Lower lobe of right lung (tissue), 2 donors: ENCODE results near the gene IL15. TPM values are rescaled to one million over a fixed set of nuclear protein-coding genes. Genes with fewer than 3 reads are reported as not detected.
A peak's percentile ranks its signal among the peaks of the same experiment; 100 is the strongest.

ENCODE experiments used
- ATAC-seq, 2 donors: fragments of 200-7000 bp; cut with Tn5 transposase; one replicate each; pipeline ENCODE4 v1.9.1; 2020 to 2022; ENCODE audit warnings: mild to moderate bottlenecking in 2 of 2, moderate library complexity in 2 of 2
- DNase-seq: peaks from one replicate; pipeline ENCODE4 v3.0.0-alpha.2; 2020
- H3K27ac ChIP-seq: fragments of 200-600 bp; one replicate; pipeline ENCODE4 v1.8.0; 2022
- H3K27me3 ChIP-seq: fragments of 200-600 bp; one replicate; pipeline ENCODE4 v1.8.0; 2022; ENCODE audit warnings: low read depth
- H3K36me3 ChIP-seq: fragments of 200-600 bp; one replicate; pipeline ENCODE4 v1.8.0; 2022; ENCODE audit warnings: mild to moderate bottlenecking
- H3K4me1 ChIP-seq: fragments of 200-600 bp; one replicate; pipeline ENCODE4 v1.8.0; 2022
- H3K4me3 ChIP-seq: fragments of 200-600 bp; one replicate; pipeline ENCODE4 v1.8.0; 2022; ENCODE audit warnings: mild to moderate bottlenecking
- H3K9me3 ChIP-seq: fragments of 200-600 bp; one replicate; pipeline ENCODE4 v1.8.0; 2022
- intact Hi-C: fragments of 100-400 bp; cut with DNase I; formaldehyde crosslinking; loops from one replicate; pipeline ENCODE4 v1.11.0; 2022
- total RNA-seq: library from RNA; stranded (reverse); fragmentation: NEBNext Ultra II Directional; extraction: Animal tissue kit (Norgen Biotek cat#: 25700); gene quantifications from one replicate; pipeline ENCODE4 v1.2.1, GENCODE V29; 2021
- TF ChIP-seq, protein P1 (sequence below): fragments of 200-600 bp; IDR thresholded peaks from one replicate; pipeline ENCODE4 v1.8.0; 2022; ENCODE audit warnings: antibody characterized with exemption, mild to moderate bottlenecking
- donor health status: DM: no; HTN: yes; CAD: no; lungs with severe emphysema.

The IL15 gene
- total RNA-seq, 1 donor from 2014 or later = 9.7 TPM

DNA sequence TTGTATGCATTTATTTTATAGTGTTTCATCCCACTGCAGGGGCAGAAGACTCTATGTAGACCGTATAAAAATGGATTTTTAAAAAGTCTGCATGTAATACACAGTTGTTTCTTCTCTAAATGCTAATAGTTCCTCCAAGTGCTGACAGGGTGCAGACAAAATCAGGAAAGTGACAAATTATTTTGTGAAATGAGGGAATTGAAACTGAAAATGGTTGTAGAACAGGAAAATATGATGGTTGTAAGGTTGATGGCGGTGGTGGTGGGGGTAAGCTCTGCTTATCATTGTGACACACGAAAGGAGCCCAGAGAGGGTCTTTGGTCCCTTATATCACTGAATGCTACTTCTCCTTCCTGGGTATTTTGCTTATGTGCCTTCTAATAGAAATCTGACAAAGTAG, 4.3 kb downstream of the IL15 start:
- no peaks in the 10 kb centered on the region for H3K9me3 ChIP-seq
- H3K4me3 ChIP-seq = no peak overlapping the region
- no peak overlapping the region for H3K27ac ChIP-seq
- ATAC-seq = no peak
- DNase-seq = no peak
- H3K4me1 ChIP-seq = peaks cover 22% of the 10 kb centered on the region
- intact Hi-C loops = no loop called here
- no peaks in the 10 kb centered on the region for H3K36me3 ChIP-seq
- H3K27me3 ChIP-seq = no peaks in the 10 kb centered on the region
- TF ChIP-seq, protein P1, sequence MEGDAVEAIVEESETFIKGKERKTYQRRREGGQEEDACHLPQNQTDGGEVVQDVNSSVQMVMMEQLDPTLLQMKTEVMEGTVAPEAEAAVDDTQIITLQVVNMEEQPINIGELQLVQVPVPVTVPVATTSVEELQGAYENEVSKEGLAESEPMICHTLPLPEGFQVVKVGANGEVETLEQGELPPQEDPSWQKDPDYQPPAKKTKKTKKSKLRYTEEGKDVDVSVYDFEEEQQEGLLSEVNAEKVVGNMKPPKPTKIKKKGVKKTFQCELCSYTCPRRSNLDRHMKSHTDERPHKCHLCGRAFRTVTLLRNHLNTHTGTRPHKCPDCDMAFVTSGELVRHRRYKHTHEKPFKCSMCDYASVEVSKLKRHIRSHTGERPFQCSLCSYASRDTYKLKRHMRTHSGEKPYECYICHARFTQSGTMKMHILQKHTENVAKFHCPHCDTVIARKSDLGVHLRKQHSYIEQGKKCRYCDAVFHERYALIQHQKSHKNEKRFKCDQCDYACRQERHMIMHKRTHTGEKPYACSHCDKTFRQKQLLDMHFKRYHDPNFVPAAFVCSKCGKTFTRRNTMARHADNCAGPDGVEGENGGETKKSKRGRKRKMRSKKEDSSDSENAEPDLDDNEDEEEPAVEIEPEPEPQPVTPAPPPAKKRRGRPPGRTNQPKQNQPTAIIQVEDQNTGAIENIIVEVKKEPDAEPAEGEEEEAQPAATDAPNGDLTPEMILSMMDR = no peak

DNA sequence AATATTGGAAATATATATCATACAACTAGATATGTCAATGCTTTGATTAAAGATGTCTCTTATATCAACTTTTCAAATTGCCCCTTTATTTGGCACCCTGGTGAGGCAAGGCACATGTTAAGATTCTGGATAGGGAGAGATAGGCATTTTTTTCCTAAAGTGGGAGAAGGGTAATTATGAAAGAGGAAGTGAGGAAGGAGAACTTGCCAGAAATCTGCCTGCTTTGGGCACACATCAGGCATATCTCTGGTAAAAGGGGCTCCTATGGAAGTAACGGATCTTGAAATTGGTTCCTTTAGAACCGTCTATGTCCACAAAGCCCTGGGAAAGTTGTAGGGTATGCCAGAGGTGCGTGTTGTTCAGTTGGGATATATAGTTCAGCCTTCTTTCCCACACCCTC, 5.7 kb downstream of the IL15 start:
- intact Hi-C loops = no loop called here
- H3K9me3 ChIP-seq = no peaks in the 10 kb centered on the region
- DNase-seq = no peak
- ATAC-seq = no peak
- TF ChIP-seq, protein P1 = no peak
- no peaks in the 10 kb centered on the region for H3K36me3 ChIP-seq
- H3K4me1 ChIP-seq = peaks cover 16% of the 10 kb centered on the region
- no peak overlapping the region for H3K4me3 ChIP-seq
- H3K27me3 ChIP-seq = no peaks in the 10 kb centered on the region
- H3K27ac ChIP-seq = no peak overlapping the region

DNA sequence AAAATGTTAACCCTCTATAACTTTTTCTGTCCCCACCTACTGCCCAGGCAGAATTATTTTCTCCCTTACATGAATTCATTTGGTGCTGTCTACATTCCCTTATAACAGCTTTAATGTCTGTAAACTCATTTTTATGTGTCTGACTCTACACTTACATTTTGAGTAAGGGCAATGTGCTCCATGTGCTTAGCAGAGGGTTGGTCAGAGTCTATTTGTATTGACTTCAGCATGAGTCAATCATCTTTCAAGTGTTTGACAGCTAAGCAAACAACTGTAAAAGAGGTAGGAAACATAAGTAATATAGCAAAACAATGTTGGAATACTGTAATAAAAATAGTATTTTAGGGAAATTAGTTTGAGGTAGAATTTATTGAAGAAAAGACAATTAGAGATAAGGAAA, 6.3 kb downstream of the IL15 start:
- intact Hi-C loops = no loop called here
- H3K36me3 ChIP-seq = no peaks in the 10 kb centered on the region
- H3K27me3 ChIP-seq = no peaks in the 10 kb centered on the region
- H3K9me3 ChIP-seq = no peaks in the 10 kb centered on the region
- DNase-seq (no peak), ATAC-seq (peak in 1 of 2 donors; percentile 46)
- peaks cover 11% of the 10 kb centered on the region for H3K4me1 ChIP-seq
- TF ChIP-seq, protein P1 = no peak
- H3K27ac ChIP-seq = no peak overlapping the region
- H3K4me3 ChIP-seq = no peak overlapping the region

DNA sequence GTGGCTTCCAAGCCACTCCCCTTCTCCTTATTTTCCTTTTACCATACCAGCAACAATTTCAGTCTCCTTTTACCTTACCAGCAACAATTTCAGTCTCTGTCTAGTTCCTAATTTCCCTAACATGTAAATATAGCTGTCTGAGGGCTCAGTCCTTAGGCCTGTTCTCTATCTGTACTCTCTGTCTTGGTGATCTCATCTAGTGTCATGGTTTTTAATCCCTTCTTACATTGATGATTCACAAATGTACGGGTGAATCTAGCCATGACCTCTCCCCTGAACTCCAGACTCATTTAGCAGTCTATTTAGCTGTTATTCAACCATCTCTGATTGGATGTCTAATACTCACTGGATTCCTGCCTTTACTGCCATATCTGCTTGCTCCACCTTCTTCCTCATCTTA, 7.2 kb downstream of the IL15 start:
- no peak for DNase-seq
- TF ChIP-seq, protein P1 = no peak
- Histone ChIP-seq H3K9me3 (no peaks in the 10 kb centered on the region), H3K27ac (no peak overlapping the region), H3K36me3 (no peaks in the 10 kb centered on the region), H3K4me1 (peaks cover 19% of the 10 kb centered on the region), H3K4me3 (no peak overlapping the region), H3K27me3 (no peaks in the 10 kb centered on the region)
- ATAC-seq = peak; percentile 37 to 41
- intact Hi-C loops = no loop called here

DNA sequence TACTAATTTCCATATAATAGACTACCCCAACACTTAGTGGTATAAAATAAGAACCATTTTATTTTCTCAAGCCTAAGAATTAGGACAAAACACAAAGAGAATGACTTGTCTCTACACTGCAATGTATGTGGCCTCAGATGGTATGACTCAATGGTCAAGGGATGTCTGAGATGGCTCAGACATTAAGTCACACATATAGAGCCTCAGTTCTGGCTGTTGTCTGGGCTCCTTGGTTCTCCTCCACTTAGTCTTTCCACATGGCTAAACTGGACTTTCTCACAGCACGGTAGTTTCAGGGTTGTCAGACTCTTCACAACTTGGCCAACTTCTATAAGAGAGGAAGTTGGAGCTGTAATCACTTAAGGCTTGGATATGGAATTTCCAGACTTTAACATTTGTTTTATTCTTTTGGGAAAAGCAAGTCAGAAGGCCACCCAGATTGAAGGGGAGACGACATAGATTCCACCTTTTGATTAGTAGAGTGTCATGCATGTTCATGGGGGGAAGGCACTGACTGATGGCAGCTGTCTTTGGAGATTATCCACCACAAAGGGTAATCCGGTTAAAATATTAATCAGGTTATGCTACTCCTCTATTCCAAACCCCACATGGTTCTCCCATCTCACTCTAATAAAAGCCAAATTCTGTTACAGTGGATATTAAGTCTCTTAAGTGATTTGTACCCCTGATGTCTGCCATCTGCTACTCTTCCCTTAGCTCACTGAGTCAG, 9.4 kb downstream of the IL15 start:
- Histone ChIP-seq H3K9me3 (no peaks in the 10 kb centered on the region), H3K27ac (no peak overlapping the region), H3K4me3 (no peak overlapping the region), H3K4me1 (peaks cover 27% of the 10 kb centered on the region), H3K36me3 (no peaks in the 10 kb centered on the region), H3K27me3 (no peaks in the 10 kb centered on the region)
- DNase-seq = no peak
- TF ChIP-seq, protein P1 = no peak
- intact Hi-C loops = no loop called here
- ATAC-seq = peak in 1 of 2 donors; percentile 30
